Loucy (cell line): ENCODE measurements around the gene ABCB11.

Experiments
- CTCF ChIP-seq: fragments of 200-600 bp; sonication (generic); conservative IDR thresholded peaks from 2 replicates; pipeline ENCODE4 v1.5.1; 2014; ENCODE audit warnings: mild to moderate bottlenecking, antibody characterized with exemption, low read length
- EZH2phosphoT487 ChIP-seq: fragments of 200-600 bp; IDR thresholded peaks from 2 replicates; pipeline ENCODE4 v1.6.1; 2018; ENCODE audit warnings: antibody characterized with exemption, mild to moderate bottlenecking, moderate library complexity, borderline replicate concordance

DNA sequence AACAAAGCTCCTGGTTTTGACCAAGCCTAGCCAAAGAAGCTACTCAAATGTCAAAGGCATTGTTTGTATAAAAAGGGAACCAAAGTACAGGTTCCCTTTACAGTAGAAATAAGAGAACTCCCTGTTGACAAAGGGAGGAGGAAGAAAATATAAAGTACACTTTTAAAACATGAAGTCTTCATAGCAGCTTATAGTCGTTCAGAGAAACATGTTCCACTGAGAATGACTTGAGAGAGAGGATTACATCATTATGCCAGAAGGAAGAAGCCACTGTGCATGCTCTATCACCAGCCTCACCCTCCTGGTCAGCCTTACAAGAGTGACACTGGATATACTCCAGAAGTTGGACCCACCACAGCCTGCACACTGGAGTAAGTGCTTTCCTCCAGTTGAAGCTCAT is 35.8 kb upstream of the ABCB11 start:
- no peak for TF ChIP-seq CTCF
- no peak for TF ChIP-seq EZH2phosphoT487
